ENCODE results near the gene MACROD2.
A peak's percentile ranks its signal among the peaks of the same experiment; 100 is the strongest.

Gene MACROD2

GRCh38 chr20:15031546-15032351, 1036.4 kb downstream of the MACROD2 start:
- DNase-seq: no peak

- DNase-seq: no peak
Observed at GRCh38 chr20:15032352-15032622, 1037.0 kb downstream of the MACROD2 start.

GRCh38 chr20:15033269-15033668, 1038.0 kb downstream of the MACROD2 start:
- no peak for DNase-seq

GRCh38 chr20:15033891-15034290, 1038.6 kb downstream of the MACROD2 start:
- DNase-seq: no peak

- no peak for DNase-seq
Observed at GRCh38 chr20:15036948-15037347, 1041.6 kb downstream of the MACROD2 start.

- DNase-seq: peak; percentile 56
Observed at GRCh38 chr20:15039088-15039752, 1043.9 kb downstream of the MACROD2 start.

GRCh38 chr20:15042723-15043122, 1047.4 kb downstream of the MACROD2 start:
- no peak for DNase-seq

- DNase-seq: no peak
Observed at GRCh38 chr20:15045246-15045645, 1049.9 kb downstream of the MACROD2 start.

GRCh38 chr20:15047042-15047441, 1051.7 kb downstream of the MACROD2 start:
- no peak for DNase-seq

GRCh38 chr20:15047601-15048000, 1052.3 kb downstream of the MACROD2 start:
- no peak for DNase-seq

GRCh38 chr20:15056246-15056645, 1060.9 kb downstream of the MACROD2 start:
- DNase-seq: no peak

- no peak for DNase-seq
Observed at GRCh38 chr20:15058841-15059240, 1063.5 kb downstream of the MACROD2 start.

- DNase-seq: no peak
Observed at GRCh38 chr20:15059438-15059837, 1064.1 kb downstream of the MACROD2 start.

- DNase-seq: no peak
Observed at GRCh38 chr20:15060265-15061060, 1065.1 kb downstream of the MACROD2 start.

- DNase-seq: no peak
Observed at GRCh38 chr20:15061061-15061430, 1065.7 kb downstream of the MACROD2 start.

GRCh38 chr20:15061955-15062354, 1066.6 kb downstream of the MACROD2 start:
- no peak for DNase-seq

- no peak for DNase-seq
Observed at GRCh38 chr20:15063081-15063480, 1067.8 kb downstream of the MACROD2 start.

GRCh38 chr20:15064741-15065140, 1069.4 kb downstream of the MACROD2 start:
- DNase-seq: no peak

GRCh38 chr20:15065794-15066193, 1070.5 kb downstream of the MACROD2 start:
- DNase-seq: no peak

GRCh38 chr20:15068486-15068885, 1073.2 kb downstream of the MACROD2 start:
- DNase-seq: no peak

- DNase-seq: no peak
Observed at GRCh38 chr20:15069355-15069754, 1074.0 kb downstream of the MACROD2 start.

GRCh38 chr20:15071085-15071808, 1075.9 kb downstream of the MACROD2 start:
- DNase-seq: no peak

- no peak for DNase-seq
Observed at GRCh38 chr20:15072316-15072715, 1077.0 kb downstream of the MACROD2 start.

All from NCI-H2029 (cell line).